NCI-H345 (cell line): ENCODE results near the gene ADCY5.

Experiments used
- DNase-seq: peaks from one replicate; lab custom pipeline; 2025; lab: John Stamatoyannopoulos, UW

ADCY5 gene

DNA sequence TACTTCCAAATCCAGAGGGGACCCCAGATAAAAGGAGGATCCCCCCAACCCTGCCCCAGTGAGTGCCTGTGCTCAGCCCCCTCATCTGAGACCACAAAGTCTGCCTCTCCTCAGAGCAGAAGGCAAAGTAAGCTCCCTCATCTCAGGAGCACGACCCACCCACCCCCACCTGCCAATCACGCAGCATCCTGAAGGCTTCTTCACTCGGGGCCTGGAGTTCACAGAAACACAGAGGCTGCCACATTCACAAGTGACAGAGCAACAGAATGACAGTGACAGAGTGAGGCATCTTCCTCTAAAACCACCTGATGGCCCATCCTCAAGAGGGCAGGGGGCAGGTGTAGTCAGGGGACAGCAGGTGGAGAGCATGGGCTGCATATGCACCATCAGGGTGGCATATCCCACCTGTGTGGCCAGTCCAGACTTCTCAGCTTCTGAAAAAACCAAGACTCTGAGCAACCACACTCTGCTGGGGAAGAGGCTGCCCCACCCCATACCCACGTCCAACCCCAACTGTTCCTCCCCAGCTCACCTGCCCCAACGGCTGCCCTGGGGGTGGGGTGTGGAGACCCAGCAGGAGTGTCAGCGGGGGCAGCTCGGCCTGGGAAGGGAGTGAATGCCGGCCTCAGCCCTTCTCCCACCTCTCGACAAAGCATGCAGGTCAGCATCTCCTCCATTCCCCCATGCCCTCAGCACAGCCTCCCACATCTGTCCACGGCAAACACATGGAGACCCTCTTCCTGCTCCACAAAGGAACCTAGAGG is 19.3 kb downstream of the ADCY5 start:
- DNase-seq = no peak

DNA sequence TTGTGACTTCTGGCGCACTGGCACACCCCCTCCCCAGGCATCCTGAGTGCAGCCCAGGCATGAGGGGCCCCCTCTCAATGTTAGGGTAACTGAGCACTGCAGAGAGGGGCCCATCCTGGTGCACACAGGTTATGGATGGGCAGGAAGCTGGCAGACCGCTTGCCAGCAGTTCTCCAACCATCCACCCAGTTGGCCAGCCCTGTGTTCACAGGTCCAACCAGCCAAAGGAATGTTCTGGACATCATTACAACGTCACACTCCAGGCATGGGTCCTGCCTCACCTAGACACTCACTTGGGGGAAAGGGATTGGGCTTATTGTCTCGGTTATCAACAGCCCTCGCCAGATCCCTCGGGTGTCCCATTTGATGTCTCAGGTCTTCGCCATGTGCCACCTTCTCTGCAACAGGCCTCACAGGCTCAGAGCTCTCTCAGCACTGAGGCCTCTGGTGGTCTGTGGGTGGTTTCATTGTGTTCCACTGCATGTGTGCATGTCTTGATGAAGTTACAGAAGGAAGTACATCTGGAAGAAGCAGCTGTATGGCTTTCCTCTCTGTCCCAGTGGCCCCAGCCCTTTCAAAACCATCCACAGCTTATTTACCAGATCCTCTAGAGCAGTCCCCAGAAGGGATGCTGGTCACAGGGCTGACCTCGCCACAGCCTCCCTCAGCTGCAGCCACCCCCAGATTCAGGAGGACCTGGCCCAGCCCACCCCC is 23.7 kb downstream of the ADCY5 start:
- no peak for DNase-seq

DNA sequence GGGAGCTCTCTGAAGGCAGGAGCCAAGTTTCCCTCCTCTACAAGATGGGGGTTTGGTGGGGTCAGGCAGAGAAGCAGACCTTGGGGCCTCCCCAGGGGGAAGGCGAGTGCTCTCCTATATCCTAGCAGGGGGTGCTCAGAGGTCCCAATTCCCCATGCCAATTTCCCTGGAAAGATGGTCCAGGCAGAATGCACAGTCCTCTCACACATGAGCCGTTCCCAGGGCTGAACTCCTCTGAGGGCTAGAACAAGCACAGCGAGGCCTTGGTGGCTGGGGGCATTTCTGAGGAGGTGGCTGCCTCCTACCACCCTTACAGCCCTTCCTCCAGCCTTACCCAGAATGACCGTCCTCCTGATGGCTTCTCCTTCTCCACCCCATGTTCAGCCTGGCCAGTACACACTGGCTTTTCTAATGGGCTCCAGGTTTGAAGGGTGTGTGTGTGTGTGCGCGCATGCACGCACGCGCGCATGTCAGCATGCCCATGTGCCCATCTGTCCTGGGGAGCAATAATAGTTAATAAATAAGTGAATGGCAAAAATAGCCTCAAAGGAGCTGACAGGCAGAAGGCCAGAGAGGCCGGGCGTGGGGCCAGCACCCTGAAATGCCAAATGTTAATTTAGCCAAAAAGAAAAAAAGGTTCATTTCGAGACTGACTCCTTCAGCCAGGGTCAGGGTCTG is 24.4 kb downstream of the ADCY5 start:
- DNase-seq = no peak

DNA sequence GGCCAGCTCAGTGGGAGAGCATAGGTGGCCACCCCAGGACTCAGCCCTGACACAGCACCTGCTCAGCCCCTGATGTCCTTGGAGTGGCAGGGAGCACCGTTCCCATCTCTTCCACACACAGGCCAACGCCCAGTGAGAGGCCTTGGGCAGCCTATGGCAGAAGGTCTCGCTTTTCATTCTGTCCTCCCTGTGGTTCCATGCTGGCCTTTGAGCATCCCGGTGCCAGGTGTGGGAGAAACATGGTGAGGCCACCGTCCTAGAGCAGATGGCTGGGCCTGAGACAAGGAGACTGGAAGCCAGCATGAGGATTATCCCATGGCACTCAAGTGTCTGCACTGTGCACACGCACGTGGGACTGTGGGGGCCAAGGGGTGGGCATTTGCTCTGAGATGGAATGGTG is 25.1 kb downstream of the ADCY5 start:
- no peak for DNase-seq

DNA sequence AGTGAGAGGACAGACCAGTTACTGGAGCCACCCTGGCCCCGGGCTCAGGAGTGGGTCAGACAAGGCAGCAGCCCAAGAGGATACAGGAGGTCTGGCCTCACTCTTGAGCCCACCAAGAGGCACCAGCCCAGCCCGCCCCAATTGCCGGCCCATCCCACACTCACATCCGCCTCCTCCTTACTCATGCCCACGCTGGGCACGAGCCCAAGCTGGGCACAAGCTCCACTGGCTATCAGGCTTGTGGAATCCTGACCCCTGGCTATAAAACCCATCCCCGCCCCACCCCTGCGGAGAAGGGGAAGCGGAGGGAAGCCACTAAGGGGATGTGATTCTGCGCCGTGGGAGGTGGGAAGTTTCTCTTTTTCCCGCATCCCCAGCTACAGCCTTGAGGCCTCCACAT is 25.9 kb downstream of the ADCY5 start:
- DNase-seq = no peak

DNA sequence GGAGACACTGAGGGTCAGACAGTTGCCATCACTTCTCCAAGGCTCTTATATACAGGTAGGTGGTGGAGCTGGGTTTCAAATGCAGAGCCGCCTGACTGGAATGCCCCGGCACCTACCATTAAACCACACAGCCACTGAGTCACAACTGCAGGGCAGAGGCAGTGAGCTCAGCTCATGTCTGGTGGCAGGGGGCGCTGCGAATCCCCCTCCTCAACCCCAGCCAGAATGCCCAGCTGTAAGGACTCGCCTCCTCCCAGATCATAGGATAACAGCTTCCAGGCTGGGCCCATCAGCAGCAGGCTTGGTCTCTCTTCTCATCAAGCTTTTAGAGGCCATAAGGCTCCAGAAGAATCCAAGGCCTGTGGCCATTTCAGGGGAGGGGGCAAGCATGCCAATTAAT is 26.4 kb downstream of the ADCY5 start:
- no peak for DNase-seq

DNA sequence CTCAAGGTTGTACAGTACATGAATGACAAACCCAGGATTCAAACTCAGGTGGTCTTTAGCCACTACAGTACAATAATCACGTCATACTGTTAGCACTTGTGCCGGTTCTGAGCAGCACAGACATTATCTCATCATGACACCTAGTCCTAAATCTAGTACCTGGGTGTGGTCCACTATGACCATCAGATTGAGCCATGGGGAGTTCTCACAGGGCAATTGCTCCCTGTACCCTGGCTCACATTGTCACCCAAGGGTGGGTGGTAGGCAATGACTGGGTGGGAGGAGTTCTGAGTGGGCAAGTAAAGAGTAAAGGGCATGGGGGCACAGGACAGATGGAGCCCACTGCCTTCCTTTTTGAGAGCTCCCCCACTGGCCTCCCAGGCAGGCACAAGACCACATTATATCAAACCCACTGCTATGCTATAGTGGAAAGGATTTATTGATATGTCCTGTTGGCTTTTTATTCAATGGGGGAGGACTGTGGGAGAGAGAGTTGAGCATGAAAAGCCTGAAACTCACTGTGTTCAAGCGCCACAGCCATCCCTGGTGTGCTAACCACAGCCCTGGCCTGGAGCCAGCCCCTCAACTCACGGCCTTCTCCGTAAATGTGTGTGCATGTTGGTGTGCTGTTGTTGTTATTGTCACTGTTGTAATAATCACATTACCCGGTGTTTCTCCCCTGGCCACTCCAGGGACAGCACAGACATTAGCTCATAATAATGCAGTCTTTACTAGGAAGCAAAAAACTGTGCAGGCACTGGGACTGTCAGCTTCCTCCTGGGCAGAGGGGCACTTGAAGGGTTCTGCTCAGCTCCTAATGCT is 27.3 kb downstream of the ADCY5 start:
- DNase-seq = peak; percentile 16

DNA sequence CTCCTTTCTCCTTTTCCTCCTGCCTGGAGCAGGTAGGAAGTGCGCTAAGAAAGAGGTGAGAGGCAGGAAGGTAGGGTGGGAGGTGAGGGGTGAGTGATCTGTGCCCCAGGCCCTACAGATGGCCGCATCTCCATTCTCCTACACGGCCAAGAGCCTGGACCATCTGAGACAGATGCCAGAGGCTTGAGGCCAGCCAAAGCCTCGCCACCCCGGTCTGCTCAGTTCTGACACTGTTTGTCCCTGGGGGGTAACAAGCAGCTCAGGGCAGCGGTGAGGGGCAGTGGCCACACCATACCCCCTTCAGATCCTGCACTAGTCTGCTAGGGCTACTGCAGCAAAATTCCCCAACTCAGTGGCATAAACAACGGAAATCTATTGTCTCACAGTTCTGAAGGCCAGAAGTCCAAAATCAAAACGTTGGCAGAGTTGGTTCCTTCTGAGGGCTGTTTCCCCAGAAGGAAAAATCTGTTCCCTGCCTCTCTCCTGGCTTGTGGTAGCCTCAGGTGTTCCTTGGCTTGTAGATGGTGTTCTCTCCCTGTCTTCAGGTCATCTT is 28.4 kb downstream of the ADCY5 start:
- DNase-seq = no peak

DNA sequence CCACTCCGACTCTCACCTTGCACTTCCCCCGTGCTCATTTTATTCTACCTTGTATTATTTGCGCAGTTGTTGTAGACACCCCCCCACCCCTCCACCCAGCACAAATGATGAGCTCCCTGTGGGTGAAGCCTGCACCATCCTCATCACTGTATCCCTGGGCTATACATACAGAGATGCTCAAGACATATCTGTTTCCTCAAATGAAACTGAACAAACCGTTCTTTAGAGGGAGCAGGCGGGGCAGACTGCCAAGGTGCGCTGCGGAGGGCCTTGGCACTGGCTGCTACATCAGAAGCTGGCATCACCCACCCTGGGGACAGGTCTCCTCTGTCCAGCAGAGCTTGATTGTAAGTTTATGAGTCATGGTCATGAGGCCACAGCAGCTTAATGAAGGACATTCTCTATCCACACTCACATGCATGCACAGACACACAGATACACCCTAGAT is 29.0 kb downstream of the ADCY5 start:
- DNase-seq = no peak

DNA sequence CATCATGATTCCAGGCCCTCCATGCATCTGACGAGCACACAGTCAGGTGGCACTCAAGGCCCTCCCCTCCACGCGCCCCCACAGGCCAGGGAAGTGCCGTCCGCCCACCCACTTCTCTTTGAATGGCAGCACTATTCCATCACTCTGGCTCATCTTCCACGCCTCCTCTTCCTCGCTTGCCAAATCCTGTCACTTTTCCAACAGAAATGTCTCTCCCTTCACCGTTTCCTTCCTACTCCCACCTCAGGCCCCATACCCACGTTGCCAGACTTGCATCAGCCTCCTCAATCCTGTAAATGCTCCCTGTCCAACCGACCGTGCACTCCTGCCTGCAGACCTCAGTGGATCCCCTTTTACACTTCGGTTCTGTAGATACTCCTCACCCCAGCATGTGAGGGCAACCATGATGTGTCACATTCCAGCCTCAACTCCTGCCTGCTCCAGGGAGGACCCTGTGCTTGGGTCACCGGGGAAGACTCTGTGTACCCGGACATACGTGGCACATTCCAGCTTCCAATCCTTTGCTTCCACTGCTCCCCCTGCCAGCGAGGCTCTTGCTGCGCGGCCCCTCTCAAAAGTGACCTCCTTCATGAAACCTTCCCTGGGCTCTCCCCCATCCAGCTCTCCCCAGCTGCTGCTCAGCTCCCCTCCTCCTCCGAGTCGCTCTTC is 29.6 kb downstream of the ADCY5 start:
- DNase-seq = no peak

DNA sequence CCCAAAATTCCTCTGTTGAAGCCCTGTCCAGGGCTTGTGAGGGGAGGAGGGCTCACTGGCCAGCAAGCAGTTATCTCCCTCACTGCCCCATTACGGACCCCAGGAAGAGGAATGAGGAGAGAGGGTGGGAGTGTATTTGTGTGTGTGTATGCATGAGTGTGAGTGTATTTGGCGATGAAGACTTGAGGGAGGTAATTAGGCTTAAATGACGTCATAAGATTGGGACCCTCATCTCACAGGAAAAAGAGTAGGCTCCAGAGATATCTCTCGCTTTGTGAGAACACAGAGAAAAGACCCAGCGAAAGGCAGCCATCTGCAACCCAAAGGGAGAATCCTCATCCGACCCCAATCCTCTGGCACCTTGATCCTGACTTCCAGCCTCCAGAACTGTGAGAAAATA is 32.2 kb downstream of the ADCY5 start:
- no peak for DNase-seq

DNA sequence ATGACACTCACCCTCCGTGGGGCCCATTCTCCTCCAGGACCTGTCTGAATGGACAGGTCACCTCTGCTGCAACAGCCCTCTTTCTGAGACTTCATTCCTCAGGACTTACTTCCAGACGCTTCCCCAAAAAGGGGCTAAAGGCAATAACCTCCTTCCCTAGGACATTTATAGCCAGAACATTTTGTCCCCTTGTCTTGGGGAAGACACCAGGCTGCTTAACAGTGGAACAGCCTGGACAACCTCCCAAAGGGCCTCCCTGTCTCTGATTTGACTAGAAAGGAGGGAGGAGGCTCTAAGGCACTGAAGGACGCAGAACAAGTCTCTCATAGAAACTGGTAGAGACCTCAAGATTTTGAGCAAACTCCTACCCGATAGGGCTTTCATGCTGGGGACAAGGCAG is 32.7 kb downstream of the ADCY5 start:
- DNase-seq = no peak

DNA sequence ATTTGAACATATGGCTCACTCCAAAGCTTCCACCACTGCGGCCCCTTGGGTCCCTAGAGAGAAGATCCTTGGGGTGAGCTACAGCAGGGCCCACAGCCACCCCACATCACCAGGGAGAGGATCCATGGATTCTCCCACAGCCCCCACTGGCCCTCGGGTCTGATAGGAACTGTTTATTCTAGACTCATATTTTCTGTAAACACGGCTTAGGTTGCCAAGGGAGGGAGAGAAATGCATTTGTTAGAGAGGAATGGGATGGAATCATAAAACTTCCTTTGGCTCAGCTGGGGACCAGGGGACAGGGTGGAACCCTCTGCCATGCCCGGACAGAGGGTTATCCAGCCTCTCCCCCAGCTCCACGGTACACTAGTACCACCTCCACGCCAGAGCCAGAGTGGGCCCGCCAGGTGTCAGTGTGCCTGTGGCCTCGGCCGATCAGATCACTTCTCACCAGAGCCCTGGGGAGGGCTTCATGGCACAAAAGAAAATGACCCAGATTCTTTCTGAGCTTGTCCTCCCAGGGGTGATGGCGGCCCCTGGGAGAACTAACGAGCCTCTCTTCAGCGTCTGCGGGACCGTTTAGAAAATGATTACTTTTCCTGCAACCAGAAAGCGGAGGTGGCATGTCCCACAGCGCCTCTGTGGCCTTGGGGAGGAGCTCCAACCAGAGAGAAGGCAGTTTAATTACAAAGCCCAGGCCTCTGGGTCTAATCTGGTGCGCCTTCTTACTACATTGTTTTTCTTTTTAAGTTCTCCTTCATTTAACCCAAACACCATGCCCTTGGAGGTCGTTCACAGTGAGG is 33.7 kb downstream of the ADCY5 start:
- no peak for DNase-seq

DNA sequence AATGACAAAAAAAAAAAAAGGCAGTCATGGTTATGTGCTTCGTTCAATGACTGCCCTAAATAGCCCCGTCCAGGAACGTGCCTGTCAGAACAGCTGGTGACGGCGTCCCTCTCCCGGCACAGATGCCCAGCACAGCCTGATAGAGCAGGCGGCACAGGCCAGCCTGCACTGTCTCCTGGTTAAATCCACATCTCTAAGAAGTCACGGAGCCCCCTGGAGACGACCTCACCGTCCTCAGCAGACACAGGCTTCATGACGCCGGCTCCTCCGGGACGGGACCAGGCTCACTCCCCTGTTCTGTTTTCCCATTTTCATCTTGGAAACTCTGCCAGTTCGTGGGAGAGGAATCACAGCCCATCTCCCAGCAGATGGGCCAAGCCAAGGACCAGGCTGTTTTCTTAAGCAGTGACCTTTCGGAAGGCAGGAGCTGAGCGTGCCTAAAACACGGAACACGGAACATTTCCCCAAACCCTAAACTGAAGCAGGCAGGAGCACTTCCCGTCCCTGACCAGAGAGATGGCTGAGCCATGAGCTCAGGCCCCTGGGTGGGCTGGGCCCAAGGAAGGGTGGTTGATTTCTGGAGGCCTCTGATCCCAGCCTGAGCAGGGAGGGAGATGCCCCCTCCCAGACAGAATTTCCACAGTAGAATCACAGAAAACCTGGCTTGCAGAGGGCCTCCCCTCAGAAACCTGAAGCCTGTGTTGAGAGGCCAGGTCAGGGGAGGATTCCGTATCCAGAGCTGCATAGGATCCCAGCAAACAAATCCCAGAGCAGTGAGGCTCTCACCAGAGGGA is 35.9 kb downstream of the ADCY5 start:
- no peak for DNase-seq

DNA sequence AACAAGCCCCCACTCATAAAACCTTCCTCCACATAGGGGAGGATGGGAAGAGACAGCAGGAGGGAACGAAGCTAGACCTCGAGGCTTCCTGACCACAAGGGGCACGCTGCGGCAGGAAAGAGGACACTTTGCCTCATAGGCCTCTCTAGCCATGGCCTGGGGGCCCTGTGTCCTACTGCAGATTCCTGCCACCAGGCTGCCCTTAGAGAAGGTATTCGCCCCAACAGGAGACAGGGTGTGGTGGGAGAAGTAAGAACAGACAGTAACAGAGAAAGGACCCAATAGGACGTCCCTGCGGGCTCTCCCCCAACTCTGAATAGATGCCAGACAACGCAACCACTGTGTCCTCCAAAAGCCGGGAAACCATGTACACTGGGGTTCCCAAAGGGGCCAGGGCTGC is 36.8 kb downstream of the ADCY5 start:
- no peak for DNase-seq

DNA sequence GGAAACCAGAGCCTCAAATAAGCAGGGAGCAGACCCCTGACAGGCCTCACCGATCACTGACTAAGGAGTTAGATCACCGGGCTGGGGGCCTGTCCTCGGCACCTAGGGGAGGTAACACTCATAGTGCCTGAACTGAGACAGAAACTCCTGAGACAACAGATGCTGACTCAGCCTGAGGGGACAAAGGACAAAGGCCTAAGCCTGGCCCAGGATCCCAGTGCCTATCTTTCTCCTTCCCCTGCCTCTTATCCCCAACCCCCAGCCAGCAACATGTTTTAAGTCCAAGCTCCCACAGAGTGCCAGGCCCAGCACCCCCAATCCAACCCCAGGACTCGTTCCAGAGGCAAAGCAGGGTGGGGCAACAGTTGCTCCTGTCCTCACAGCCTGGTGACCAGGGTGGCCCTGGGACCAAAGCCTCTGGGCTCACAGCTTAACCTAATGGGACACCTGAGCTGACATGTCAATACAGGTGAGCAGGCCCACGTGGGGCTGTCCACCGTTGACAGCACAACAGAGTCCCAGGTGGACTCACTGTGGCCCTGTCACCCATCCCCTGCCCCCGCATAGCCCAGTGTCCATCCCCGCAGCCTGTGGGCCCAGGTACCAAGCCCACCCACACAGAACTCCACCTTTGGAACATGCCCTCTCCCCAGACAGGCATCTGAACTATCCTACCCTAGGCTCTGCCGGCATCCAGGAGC is 37.4 kb downstream of the ADCY5 start:
- DNase-seq = no peak

DNA sequence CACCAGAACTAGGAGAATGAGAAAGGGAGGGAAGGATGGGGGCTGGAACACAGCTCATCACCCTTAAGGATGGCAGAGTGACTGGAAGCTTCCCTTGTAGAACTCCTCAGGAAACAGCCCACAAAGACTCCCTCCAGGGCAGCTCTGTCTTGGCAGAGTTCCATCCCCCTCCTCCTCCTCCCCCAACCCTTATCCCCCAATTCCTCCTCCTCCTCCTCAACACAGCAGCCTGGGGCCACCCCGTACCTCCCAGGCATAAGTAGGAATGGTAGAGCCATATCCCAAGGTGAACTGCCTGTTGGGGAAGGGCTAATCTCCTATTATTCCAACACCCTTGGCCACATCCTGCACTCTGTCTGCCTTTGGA is 38.8 kb downstream of the ADCY5 start:
- DNase-seq = no peak

DNA sequence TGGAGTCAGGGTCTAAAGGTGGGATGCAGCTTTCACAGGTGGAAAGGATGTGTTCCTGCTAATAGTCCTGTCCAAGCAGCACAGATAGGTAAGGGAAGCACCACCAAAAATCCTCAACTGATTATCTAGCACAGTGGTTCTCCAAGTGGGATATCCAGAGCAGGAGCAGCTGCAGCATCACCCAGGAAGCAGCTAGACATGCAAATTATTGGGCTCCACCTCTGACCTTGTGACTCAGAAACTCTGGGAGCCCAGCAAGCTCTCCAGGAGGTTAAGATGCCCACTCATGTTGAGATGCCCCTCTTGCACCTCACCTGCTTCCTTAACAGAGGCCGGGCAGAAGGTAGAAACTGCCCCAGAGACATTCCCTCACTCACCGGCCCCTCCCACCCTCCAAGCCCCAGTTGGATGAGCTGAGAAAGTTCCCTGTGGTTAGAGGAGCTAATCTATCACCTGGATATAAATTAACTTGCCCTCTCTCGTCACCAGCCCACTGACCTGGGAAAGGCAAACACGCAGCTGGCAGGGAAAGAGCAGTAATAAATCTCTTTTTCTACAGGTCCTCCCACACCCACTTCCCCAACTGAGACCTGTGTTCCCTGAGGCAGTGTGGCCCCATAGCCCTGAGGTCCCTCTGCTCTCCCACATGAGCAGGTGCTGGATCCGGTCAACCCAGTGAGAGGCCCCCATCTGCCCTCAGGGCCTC is 39.3 kb downstream of the ADCY5 start:
- DNase-seq = no peak

DNA sequence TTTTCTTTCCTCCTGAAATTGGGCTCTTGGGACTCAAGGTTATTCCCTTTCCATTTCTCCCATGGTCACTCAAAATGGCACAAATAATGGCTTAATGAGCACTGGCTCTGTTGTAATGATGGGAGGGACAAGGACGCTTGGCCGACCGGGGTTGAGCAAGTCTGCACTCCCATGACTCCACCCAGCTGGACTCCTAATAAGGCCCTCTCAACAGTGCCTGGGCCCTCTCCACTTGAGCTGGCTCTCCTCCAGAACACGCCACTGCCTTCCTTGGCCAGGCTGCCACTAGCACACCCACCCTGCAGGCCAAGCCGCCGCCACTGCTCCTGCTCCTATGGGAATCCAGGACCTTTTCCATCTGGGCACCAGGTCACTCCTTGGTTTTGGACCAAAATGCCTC is 42.3 kb downstream of the ADCY5 start:
- DNase-seq = no peak
